DMS 273 (cell line): ENCODE measurements around the gene FLNC.
A peak's percentile ranks its signal among the peaks of the same experiment; 100 is the strongest.

Experiments
- DNase-seq: peaks from one replicate; lab custom pipeline; 2025; ENCODE audit not compliant: unreplicated experiment; lab: John Stamatoyannopoulos, UW

The FLNC gene, protein sequence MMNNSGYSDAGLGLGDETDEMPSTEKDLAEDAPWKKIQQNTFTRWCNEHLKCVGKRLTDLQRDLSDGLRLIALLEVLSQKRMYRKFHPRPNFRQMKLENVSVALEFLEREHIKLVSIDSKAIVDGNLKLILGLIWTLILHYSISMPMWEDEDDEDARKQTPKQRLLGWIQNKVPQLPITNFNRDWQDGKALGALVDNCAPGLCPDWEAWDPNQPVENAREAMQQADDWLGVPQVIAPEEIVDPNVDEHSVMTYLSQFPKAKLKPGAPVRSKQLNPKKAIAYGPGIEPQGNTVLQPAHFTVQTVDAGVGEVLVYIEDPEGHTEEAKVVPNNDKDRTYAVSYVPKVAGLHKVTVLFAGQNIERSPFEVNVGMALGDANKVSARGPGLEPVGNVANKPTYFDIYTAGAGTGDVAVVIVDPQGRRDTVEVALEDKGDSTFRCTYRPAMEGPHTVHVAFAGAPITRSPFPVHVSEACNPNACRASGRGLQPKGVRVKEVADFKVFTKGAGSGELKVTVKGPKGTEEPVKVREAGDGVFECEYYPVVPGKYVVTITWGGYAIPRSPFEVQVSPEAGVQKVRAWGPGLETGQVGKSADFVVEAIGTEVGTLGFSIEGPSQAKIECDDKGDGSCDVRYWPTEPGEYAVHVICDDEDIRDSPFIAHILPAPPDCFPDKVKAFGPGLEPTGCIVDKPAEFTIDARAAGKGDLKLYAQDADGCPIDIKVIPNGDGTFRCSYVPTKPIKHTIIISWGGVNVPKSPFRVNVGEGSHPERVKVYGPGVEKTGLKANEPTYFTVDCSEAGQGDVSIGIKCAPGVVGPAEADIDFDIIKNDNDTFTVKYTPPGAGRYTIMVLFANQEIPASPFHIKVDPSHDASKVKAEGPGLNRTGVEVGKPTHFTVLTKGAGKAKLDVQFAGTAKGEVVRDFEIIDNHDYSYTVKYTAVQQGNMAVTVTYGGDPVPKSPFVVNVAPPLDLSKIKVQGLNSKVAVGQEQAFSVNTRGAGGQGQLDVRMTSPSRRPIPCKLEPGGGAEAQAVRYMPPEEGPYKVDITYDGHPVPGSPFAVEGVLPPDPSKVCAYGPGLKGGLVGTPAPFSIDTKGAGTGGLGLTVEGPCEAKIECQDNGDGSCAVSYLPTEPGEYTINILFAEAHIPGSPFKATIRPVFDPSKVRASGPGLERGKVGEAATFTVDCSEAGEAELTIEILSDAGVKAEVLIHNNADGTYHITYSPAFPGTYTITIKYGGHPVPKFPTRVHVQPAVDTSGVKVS (N-terminal part only)

DNA sequence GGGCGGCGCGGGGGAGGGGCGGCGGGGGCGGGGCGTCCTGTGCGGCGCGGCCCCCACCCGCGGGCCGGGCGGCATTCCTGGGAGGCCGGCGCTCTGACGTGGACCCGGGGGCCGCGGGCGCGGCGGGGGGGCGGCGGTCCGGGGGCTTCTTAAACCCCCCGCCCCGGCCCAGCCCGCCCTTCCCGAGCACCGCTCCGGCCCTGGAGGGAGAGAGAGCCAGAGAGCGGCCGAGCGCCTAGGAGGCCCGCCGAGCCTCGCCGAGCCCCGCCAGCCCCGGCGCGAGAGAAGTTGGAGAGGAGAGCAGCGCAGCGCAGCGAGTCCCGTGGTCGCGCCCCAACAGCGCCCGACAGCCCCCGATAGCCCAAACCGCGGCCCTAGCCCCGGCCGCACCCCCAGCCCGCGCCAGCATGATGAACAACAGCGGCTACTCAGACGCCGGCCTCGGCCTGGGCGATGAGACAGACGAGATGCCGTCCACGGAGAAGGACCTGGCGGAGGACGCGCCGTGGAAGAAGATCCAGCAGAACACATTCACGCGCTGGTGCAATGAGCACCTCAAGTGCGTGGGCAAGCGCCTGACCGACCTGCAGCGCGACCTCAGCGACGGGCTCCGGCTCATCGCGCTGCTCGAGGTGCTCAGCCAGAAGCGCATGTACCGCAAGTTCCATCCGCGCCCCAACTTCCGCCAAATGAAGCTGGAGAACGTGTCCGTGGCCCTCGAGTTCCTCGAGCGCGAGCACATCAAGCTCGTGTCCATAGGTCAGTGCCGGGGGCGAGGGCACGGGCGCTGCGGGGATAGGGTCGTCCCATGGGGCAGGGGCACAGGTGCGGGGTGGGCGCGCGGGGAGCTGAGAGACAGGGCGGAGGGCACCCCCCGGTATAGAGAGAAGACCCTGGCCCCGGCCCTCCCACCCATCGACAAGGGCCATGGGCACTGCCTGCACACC is at the start of gene FLNC:
FLNC (plus strand) TSS at position 176 of the 947 bp plus-strand sequence; CDS start at position 408, 232 bp downstream.
- no peak for DNase-seq

DNA sequence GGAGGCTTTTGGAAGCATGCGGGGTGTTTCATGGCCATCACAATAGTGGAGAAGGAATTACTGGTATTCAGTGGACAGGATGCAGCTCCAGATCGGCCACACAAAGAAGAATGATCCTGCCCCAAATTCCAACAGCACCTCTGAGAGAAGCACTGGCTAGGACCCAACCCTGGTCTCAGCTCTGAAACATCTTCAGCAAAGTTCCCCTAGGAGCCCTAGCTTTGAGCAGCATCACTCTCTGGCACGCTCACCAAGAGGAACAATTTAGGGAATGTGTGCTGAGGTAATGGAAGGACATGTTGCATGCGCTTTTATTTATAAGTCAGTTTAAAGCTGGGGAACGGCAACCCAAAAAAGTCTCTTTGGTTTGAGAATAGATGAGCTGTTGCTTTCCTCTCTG is 49.1 kb upstream of the FLNC start:
- DNase-seq, result no peak

DNA sequence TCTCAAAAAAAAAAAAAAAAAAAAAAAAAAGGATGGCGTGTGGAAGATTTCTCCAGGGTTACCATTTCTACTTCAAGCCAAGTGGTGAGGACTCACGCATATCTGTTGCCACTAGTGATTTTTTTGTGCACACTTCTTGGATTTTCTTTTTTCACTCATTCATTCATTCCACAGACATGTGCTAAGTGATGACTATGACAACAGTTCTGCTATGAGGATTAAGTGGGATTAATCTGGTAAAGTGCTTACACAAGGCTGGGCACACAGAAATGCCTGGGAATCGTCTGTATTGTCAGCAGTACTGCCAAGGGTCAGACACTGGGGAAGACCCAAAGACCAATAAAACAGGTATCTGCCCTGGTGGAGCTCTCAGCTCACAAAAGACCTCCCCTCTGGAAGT is 48.4 kb upstream of the FLNC start:
- DNase-seq, result no peak

DNA sequence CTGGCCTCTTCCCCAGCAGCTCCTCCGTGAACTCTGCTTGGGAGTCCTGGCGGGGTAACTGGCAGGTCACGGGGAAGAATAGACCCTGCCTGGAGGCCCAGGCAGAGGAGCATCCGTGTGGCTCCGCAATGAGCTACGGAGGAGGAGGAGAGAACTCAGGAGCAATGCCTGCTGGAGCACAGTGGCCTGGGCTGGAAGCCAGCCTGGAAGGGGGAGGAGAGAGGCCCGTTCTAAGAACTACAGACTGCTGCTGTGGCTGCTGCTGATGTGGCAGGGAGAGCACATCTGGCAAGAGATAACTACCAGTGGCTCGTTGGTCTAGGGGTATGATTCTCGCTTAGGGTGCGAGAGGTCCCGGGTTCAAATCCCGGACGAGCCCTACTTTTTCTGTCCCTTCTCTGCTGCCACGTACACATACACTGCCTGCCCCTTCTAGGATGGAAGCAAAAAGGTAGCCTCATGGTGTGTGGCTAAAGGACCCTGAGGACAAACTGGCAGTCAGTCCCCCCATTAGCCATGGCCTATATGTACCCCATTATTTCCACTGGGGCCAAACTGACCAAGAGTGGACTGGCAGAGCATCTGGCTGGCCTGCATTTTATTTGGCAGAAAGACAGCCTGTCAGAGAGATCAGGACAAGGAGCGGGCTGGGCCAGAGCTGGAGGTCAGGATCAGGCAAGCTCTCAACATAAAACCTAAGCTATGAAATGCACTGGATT is 46.9 kb upstream of the FLNC start:
- peak; percentile 95 for DNase-seq

DNA sequence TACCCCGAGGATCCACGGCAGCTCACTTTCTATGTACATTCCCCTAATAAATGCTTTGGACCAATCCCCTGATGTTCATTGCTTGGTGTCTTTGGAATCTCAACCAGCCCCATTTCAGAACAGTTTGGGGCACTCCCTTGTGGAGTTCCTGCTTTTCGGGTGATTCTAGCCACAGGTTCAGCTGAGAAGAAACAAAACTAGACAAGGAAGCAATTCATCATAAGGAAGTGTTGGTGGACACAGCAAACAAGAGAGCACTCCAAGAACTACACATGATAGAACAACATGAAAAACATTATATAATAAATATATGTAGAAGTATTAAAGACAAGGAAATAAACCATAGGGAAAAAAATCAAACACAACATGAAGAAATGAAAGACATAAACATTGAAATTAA is 44.5 kb upstream of the FLNC start:
- DNase-seq, result no peak

DNA sequence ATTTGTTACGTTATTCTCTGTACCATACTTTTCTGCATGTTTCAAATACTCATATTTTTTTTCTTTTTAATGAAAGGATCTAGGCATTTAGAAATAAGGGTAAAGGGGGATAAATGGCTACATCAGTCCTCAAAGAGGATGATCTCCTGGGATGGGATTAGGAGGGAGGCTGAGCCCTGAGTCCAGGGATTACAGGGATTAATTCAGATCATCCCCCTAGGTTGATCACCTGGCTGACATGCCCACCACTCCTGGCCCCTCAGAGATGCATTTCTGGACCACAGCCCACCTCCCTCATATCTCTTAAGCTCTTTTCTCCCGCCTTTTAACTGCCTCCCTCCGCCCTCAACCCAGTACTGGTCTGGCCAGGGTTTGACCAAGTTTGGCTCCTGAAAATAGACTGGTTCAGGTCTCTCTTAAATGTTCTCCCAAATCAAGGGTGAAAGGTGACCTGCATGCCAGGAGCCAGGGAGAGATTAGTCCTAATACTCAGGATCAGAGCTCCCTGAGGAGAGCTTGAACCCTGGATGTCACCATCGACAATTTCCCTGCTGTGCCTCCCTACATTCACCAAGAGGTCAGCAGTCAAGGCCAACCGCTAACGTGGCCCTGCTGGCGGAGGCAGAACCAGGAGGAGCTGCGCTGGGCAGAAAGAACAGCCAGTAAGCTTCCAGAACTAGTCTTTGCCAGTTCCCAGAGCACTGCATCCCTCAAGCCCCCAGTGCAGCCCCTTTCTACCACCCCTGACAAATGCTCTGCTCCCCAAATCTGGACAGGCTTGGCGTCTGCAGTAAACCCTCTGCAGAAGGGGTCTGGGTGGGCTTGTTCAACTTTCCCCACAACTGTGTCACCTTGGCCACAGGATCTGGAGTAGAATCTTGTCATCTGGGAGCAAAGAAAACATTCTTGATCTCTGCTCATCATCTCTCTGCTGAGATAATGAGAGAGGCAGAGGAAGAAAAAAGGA is 41.5 kb upstream of the FLNC start:
- no peak for DNase-seq

DNA sequence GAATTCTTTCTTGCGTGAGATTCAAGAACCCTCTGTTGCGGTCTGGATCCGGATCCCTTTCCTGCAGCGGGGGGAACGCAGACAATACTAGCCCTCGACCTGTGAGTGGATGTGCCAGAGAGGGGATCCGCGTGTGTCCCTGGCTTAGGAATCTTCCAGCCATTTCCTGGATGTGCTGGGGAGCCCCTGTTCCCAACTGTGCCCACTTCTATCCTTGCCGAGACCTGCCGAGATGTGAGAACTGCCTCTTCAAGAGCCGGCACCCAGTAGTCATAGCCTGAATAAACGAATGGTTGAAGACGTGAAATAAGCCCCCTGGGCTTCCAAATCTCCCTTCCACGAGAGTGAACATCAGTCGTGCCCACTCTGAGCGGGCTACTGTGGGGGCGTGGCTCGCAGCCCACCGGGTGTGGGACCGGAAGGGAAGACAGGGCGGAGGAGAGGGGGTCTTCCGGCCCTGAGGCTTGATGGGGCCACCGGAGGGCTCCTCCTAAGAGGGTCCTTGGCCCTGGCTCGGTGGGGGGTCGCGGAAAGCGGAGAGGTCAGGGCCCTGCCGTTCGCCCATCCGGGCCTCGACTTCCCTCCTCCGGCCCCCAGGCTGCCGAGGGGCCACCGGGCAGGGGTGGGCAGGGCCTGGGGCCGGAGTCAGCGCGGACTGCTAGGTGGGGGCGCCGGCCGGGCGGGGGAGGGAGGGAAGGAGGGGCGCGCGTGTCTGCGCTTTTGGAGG is 39.7 kb upstream of the FLNC start:
- DNase-seq, result no peak

DNA sequence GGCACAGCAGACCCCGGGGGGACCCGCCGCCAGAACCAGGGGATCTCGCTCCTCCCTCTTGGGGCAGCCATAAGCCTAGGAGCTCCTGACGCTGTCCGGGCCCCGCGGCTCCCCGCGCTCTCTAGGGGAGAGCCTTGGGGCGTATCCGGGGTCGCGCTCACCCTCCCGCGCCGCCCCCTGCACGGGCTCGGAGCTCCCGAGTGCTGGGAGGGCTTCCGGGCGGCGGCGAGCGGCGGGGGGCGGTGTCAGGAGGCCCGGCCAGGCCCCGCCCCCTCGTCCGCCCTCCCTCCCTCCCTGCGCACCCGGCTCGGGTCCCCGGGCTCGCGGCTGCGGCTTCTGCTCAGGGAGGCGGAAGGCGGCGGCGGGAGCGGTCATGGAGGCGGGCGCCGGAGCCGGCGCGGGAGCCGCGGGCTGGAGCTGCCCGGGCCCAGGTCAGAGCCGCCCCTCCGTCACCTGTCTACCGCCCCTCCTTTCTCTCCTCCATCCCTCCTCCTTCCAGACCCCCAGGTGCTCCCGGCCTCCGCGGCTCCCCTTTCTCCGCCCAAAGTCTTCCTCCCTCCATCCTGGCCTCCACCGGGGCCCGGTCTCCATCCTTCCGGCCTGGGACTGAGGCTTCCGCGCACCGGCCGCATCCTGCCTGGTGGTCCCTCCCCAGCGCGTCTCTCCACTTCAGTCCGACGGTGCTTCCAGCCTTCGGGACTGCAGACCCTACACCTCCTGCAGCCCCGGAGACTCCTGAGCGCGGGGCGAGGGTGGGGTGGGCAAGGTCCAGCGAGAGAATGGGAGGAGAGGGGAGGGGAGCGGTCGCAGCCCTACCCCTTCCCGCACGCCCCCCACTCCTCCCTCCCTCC is 38.9 kb upstream of the FLNC start, which contains the start of gene CCDC136:
CCDC136 (plus strand) TSS at position 848 of the 851 bp plus-strand sequence. CDS start 444 bp downstream, outside the sequence.
- peak; percentile 91 for DNase-seq

DNA sequence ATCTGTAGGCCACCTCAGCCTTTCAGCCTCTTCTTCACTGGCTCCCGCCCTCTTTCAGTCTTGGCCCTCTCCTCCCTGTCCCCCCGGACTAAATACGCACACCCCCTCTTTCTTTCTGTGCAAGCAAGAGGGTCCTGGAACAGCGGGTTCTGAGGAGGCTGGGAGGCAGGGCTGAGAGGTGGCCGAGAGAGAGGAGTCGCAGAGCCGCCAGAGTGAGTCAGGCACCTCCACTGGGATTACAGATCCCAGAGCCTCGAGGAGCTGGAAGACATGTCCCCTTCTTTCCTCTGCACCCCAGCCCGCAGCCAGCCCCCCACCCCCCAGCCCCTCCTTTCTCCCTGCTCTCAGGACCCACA is 38.3 kb upstream of the FLNC start:
- peak; percentile 61 for DNase-seq

DNA sequence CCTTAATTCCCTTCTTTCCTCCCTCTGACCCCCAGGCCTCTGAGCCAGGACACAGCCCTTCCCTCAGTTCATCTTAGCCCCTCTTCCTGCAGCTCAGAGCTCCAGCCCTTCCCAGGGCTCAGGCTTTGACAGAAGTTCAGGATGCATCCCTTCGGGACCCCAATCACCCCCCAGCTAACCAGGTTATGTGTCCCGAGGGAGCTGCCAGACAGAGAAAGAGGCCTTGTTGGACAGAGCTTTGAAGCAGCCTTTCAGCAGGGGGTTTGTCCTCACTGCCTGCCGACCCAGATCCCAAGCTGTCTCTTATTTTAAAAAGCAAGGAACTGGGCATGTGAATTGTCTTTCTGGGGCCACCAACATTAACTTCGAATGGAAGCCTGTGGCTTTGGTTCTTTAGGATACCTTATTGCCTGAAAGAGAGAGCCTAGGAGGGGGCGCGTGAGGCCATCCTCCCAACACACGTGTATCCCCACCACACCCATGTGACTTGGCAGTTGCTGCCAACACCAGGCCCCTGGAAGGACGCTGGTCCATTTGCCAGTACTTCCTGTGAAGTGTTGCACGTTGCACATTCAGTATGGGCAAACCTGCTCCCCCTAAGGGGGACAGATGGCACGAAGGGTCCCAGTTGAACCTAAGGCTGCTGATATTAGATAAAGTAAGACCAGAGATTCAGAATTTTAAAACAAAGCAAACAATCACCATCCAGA is 37.6 kb upstream of the FLNC start:
- DNase-seq, result peak; percentile 84

DNA sequence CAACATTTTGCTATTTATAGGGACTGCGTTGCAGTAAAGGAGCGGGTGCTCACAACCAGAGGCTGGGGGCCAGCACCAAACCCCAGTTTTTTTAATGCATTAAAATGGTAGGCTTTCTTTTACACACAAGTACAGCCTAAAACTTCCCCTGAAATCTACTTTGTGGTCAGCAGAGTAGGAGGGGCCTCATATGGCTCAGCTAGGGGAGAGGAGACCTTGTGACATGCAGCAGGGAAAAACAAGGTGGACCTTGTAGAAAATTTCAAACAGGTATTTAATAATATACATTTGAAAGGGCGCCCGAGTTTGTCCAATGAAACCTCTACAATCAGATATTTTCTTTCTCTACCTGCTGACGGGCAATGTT is 37.0 kb upstream of the FLNC start:
- DNase-seq, result no peak

DNA sequence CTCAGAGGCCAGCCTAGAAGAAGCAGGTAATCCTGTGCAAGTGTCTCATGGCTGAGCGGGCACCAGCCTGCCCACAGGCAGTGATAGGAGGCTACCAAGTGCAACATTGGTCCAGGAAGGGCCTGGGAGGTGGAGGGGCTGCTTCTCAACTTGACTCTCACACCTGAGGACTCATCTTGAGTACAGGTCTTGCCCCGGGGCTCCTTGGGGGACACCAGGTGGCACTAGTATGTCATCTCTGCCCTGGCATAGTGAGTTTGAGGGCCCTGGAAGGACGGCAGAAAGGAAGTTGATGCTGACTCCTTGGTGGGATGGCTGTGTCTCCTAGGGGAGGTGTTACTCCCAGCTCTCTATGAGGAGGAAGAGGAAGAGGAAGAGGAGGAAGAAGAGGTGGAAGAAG is 36.2 kb upstream of the FLNC start:
- DNase-seq, result no peak

DNA sequence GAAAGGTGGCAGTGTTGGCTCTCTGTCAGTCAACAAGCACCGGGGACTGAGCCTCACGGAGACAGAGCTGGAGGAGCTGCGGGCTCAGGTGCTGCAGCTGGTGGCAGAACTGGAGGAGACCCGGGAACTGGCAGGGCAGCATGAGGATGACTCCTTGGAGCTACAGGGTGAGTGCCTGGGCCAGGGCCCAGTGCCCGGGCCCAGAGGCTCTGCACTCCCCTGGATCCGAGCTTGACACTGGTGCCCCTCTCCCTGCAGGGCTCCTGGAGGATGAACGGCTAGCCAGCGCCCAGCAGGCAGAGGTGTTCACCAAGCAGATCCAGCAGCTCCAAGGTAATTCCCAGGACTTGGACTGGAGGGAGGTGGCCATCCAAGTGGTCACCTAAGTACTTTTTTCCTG is 35.8 kb upstream of the FLNC start:
- no peak for DNase-seq

DNA sequence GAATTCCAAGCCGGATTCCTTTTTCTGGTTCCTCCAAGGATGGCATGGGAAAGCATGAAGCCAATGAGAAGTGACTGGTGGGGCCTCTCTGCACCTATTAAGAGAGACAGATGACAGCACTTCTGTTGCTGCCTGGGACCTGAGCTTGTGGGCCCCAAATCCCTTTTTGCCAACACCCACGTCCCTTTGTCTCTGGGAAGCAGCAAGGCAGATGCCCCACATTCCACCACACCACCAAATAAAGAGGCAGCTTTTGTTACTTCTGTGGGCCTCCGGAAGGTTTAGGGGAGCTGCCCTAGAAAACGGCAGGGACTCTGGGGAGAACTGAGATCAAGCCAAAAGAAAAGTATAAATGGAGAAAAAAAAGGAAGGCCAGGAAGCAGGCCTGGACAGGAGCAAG is 35.1 kb upstream of the FLNC start:
- no peak for DNase-seq

DNA sequence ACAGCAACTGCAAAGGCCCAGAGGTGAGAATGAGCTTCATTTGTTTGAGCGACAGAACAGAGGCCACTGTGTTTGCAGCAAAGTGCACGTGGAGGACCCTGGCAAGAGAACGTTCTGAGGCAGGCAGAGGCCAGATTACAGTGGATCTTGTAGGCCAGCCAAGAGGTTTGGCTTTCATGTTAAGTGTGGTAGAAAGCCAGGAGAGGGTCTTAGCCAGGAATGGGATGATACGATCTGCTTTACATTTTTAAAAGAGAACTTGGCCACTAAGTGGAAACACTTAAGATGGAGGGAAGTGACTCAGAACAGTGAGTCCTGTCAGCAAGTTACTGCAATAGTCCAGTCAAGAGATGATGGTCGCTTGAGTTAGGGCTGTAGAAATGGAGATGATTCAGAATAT is 33.9 kb upstream of the FLNC start:
- no peak for DNase-seq

DNA sequence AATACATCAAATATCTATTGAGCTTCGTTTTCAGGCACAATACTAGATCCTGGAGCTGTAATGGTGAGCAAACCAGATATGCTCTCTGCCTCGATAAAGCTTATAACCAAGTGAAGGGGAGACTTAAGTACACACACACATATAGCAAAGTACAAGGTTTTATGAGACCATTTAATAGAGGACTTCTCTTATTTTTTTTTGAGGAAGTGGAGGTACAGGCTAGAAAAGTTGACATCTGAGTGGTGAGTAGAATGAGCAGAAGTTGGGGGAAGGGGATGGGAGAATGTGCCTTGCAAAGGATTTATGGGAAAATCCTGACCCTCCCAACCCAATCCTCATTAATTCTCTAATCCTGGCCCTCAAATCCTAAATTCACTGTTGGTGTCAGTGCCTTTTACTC is 30.8 kb upstream of the FLNC start:
- DNase-seq, result no peak
